ENCODE data around the gene TRAK2. TPM values are rescaled to one million over a fixed set of nuclear protein-coding genes. Genes with fewer than 3 reads are reported as not detected.

The TRAK2 gene
- total RNA-seq, 1 donor from 2014 or later, result 20.1 TPM

DNA sequence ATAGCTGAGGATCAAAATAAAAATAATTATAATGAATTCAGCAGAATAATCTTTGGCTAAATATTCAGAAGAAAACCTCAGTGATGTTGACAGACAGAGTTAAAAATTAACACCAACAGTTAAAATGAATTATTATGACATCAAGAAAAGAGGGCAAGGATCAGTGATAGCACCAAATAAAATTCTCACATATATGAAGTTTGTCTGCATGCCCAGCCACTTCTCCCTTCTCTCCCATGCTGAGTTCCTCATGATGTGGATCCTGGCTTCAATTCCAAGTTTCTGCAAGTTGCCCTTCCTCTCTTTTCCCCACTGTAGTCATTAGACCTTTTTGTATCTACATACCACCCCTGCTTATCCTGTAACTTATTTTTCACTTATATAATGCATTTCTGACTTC is 7.1 kb upstream of the TRAK2 start:
- CTCF ChIA-PET, result no interaction called here
- TF ChIP-seq CTCF (IDR thresholded peaks at IDR 0.05), result no peak
- POLR2A ChIA-PET, result no interaction called here
- H3K4me1 Mint-ChIP-seq, result no peaks in the 10 kb centered on the region
- H3K36me3 Mint-ChIP-seq (ENCODE audit: low read depth), result peaks cover 45% of the 10 kb centered on the region
- H3K27me3 Mint-ChIP-seq, result no peaks in the 10 kb centered on the region
- intact Hi-C loops (cut with micrococcal nuclease), result no loop called here
- H3K27ac Mint-ChIP-seq, result no peak overlapping the region
- ATAC-seq (ENCODE audit: low read depth) (no peak), DNase-seq (no peak)
- H3K9me3 Mint-ChIP-seq, result peaks cover 7% of the 10 kb centered on the region
- H3K4me3 Mint-ChIP-seq, result no peak overlapping the region

GRCh38 chr2:201452922-201453643 is 1.8 kb upstream of the TRAK2 start:
- intact Hi-C loops (cut with micrococcal nuclease), result loop anchor here (5.0 kb wide), 4 partner anchors 591 to 1541 kb away; partner anchors contain the start of genes BMPR2, C2orf69, CLK1 and SGO2
- TF ChIP-seq CTCF (IDR thresholded peaks at IDR 0.05), result no peak
- Mint-ChIP-seq H3K27ac (no peak overlapping the region), H3K4me1 (peaks cover 37% of the 10 kb centered on the region), H3K27me3 (no peaks in the 10 kb centered on the region), H3K9me3 (no peaks in the 10 kb centered on the region), H3K36me3 (ENCODE audit: low read depth) (peaks cover 15% of the 10 kb centered on the region), H3K4me3 (peak overlapping the region; percentile 83)
- CTCF ChIA-PET, result interaction anchor here (1.5 kb wide), 1 partner anchor 46 kb away, joined by 3 read pairs; no protein-coding TSS in a partner anchor
- POLR2A ChIA-PET, result interaction anchor here (0.9 to 2.7 kb wide), 3 partner anchors 12 to 589 kb away, joined by 5 to 13 read pairs (median 13); partner anchors contain the start of genes CLK1 and TMEM237
- DNase-seq (no peak), ATAC-seq (ENCODE audit: low read depth) (no peak)

DNA sequence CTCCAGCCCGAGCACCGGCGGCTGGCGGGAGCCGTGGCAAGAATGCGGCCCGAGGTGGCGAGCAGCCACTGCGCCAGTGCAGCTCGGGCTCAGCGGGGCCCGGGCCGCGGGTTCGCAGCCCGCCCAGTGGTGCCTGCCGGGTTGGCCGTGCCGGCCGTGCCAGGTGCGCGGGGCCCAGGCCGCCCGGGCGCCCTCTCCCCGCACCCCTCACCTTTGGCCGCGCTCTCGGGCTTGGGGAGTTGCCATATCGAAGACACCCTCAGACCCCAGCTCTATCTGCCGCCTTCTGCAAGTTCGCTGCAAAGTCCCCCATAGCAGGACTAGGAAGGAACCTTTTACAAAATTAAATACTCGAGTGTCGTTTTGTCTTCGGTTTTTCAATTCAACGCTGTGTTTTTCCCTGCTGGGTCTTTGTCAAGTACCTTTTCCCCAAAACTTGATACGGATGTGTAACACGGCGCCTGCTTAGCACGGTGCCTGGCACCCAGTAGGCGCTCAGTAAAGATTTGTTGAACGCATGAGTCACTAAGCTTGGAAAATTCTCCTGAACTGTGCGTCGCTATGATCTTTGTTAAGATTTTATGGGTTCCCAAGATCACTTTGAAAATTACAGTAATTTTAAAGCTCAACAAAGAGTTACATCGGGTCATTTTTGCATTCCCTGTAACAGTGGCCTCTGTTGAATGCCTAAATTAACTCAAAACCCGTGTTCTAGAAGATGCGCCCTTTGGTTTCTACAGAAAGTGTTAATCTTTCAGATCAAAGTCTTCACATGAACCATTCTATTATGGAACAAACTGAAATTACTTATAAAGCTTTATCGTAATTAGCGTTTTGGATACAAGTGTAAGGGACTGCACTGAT is 1.0 kb upstream of the TRAK2 start:
- intact Hi-C loops (cut with micrococcal nuclease), result loop anchor here (5.0 kb wide), 4 partner anchors 590 to 1540 kb away; partner anchors contain the start of genes BMPR2, C2orf69, CLK1 and SGO2
- ChIA-PET CTCF (interaction anchor here (1.0 to 1.5 kb wide), 4 partner anchors 12 to 220 kb away, joined by 3 to 6 read pairs (median 4); partner anchors contain the start of gene TMEM237), POLR2A (interaction anchor here (0.6 to 2.7 kb wide), 20 partner anchors 7 to 599 kb away, joined by 3 to 17 read pairs (median 5); partner anchors contain the start of genes ALS2, CASP8, CLK1 and NIF3L1)
- peaks cover 45% of the 10 kb centered on the region for H3K4me1 Mint-ChIP-seq
- ATAC-seq (ENCODE audit: low read depth) (peak; percentile 17), DNase-seq (no peak)
- peak overlapping the region; percentile 73 for H3K27ac Mint-ChIP-seq
- H3K9me3 Mint-ChIP-seq, result no peaks in the 10 kb centered on the region
- H3K27me3 Mint-ChIP-seq, result no peaks in the 10 kb centered on the region
- H3K36me3 Mint-ChIP-seq (ENCODE audit: low read depth), result peaks cover 15% of the 10 kb centered on the region
- H3K4me3 Mint-ChIP-seq, result peak overlapping the region; percentile 86
- no peak for TF ChIP-seq CTCF (IDR thresholded peaks at IDR 0.05)

DNA sequence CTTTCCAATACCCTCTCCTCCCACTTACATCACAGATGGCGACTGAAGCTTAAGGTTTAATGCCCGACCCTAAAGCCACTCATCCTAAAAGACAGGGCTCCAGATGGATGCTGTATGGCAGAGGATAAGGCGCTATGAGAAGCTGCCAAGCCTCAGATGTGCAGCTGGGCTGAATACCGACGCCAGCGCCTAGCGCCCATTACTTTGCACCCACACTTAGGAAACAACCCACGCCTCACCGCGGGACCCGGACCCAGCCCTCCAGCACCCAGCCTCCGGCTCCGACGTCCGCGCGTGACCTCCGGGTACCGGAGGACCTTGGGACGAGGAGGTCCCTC is 335 bp downstream of the TRAK2 start:
- peak; percentile 7 for ATAC-seq (ENCODE audit: low read depth)

More for the DNA sequence above, 335 bp downstream of the TRAK2 start:
- Mint-ChIP-seq H3K27me3 (no peaks in the 10 kb centered on the region), H3K27ac (peak overlapping the region; percentile 95), H3K4me3 (peak overlapping the region; percentile 97), H3K36me3 (ENCODE audit: low read depth) (peaks cover 15% of the 10 kb centered on the region), H3K4me1 (peaks cover 57% of the 10 kb centered on the region), H3K9me3 (no peaks in the 10 kb centered on the region)
- no peak for TF ChIP-seq CTCF (IDR thresholded peaks at IDR 0.05)
- ChIA-PET CTCF (interaction anchor here (0.7 to 1.4 kb wide), 6 partner anchors 10 to 219 kb away, joined by 3 to 6 read pairs (median 4); partner anchors contain the start of gene TMEM237), POLR2A (interaction anchor here (0.5 to 2.7 kb wide), 26 partner anchors 8 to 926 kb away, joined by 3 to 17 read pairs (median 4); partner anchors contain the start of genes ALS2, BZW1, CASP8 and CFLAR)
- DNase-seq, result no peak
- intact Hi-C loops (cut with micrococcal nuclease), result loop anchor here (1.0 to 5.0 kb wide), 19 partner anchors 38 to 1788 kb away; partner anchors contain the start of genes BMPR2, BZW1, C2orf69 and CLK1

All from activated B cell treated with CpG ODN at 0.5 μM for 24 hours (primary cell).